Tibial nerve (tissue), 4 donors: ENCODE data around the gene NFX1. TPM values are rescaled to one million over a fixed set of nuclear protein-coding genes. Genes with fewer than 3 reads are reported as not detected.

Experiments
- DNase-seq, 2 donors: peaks; one replicate each; pipeline ENCODE4 v3.0.0-alpha.2; 2019; ENCODE audit warnings: low spot score in 2 of 2
- H3K27ac ChIP-seq, 4 donors: fragments of 200-600 bp; sonication (generic) in 3 of 4; one replicate each; pipeline ENCODE4 v1.5.1; 2017 to 2019; ENCODE audit warnings: mild to moderate bottlenecking in 1 of 4
- H3K27me3 ChIP-seq, 2 donors: fragments of 200-600 bp; sonication (generic) in 1 of 2; one replicate each; pipeline versions ENCODE4 v1.5.1 to v1.6.0; 2017 to 2019
- H3K36me3 ChIP-seq, 3 donors: fragments of 200-600 bp; sonication (generic); one replicate each; pipeline ENCODE4 v1.5.1; 2018 to 2019
- H3K4me1 ChIP-seq, 4 donors: fragments of 200-600 bp; sonication (generic) in 3 of 4; one replicate each; pipeline ENCODE4 v1.5.1; 2017 to 2019
- H3K4me3 ChIP-seq, 4 donors: fragments of 200-600 bp; sonication (generic) in 3 of 4; one replicate each; pipeline ENCODE4 v1.5.1; 2017 to 2019; ENCODE audit warnings: mild to moderate bottlenecking in 1 of 4, moderate library complexity in 1 of 4
- H3K9me3 ChIP-seq, 4 donors: fragments of 200-600 bp; sonication (generic) in 3 of 4; one replicate each; pipeline ENCODE4 v1.5.1; 2017 to 2019
- EP300 ChIP-seq, 2 donors: sonication (generic); formaldehyde crosslinking; IDR thresholded peaks; one replicate each; pipeline ENCODE4 v1.6.1; 2017; ENCODE audit warnings: antibody characterized with exemption in 2 of 2, mild to moderate bottlenecking in 1 of 2
- POLR2A ChIP-seq, 2 donors: fragments of 450-650 bp; IDR thresholded peaks; one replicate each; pipeline ENCODE4 v1.6.1; 2017; ENCODE audit warnings: antibody characterized with exemption in 2 of 2, mild to moderate bottlenecking in 2 of 2, moderate library complexity in 2 of 2
- WGBS, 2 donors: methylation state at CpG; one replicate each; pipeline ENCODE4 v1.1.5; 2018; 5-methylcytosine and 5-hydroxymethylcytosine counted together
- total RNA-seq, 4 donors: library from RNA; depleted of rRNA; stranded (reverse); fragments of >200 nt; gene quantifications; one replicate each; pipeline ENCODE4 v1.1.0, GENCODE V29; 2016
- TF ChIP-seq, protein P1 (sequence below), 5 experiments: fragments of 200-600 bp in 3 of 5; fragments of 450-650 bp in 2 of 5; sonication (generic) in 3 of 5; IDR thresholded peaks; one replicate each; pipeline ENCODE4 v1.5.1; 2016 to 2019; ENCODE audit warnings: antibody characterized with exemption in 5 of 5, mild to moderate bottlenecking in 3 of 5, moderate library complexity in 2 of 5

NFX1 gene
- total RNA-seq, 4 donors from 2014 or later = 35.2 to 45.9 (median 40.5) TPM

DNA sequence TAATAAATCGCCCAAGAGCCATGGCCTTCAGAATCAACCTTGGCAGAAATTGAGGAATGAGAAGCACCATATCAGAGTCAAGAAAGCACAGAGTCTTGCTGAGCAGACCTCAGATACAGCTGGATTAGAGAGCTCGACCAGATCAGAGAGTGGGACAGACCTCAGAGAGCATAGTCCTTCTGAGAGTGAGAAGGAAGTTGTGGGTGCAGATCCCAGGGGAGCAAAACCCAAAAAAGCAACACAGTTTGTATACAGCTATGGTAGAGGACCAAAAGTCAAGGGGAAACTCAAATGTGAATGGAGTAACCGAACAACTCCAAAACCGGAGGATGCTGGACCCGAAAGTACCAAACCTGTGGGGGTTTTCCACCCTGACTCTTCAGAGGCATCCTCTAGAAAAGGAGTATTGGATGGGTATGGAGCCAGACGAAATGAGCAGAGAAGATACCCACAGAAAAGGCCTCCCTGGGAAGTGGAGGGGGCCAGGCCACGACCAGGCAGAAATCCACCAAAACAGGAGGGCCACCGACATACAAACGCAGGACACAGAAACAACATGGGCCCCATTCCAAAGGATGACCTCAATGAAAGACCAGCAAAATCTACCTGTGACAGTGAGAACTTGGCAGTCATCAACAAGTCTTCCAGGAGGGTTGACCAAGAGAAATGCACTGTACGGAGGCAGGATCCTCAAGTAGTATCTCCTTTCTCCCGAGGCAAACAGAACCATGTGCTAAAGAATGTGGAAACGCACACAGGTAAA is 4.5 kb downstream of the NFX1 start:
- DNase-seq = no peak
- peaks cover 2 to 61% (median 3%) of the 10 kb centered on the region in 3 donors for H3K36me3 ChIP-seq
- no peak overlapping the region for H3K27ac ChIP-seq
- H3K4me3 ChIP-seq = no peak overlapping the region
- TF ChIP-seq POLR2A (IDR thresholded peaks at IDR 0.05) (no peak), EP300 (IDR thresholded peaks at IDR 0.05) (no peak)
- TF ChIP-seq, protein P1, sequence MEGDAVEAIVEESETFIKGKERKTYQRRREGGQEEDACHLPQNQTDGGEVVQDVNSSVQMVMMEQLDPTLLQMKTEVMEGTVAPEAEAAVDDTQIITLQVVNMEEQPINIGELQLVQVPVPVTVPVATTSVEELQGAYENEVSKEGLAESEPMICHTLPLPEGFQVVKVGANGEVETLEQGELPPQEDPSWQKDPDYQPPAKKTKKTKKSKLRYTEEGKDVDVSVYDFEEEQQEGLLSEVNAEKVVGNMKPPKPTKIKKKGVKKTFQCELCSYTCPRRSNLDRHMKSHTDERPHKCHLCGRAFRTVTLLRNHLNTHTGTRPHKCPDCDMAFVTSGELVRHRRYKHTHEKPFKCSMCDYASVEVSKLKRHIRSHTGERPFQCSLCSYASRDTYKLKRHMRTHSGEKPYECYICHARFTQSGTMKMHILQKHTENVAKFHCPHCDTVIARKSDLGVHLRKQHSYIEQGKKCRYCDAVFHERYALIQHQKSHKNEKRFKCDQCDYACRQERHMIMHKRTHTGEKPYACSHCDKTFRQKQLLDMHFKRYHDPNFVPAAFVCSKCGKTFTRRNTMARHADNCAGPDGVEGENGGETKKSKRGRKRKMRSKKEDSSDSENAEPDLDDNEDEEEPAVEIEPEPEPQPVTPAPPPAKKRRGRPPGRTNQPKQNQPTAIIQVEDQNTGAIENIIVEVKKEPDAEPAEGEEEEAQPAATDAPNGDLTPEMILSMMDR (IDR thresholded peaks at IDR 0.05) = no peak
- no peaks in the 10 kb centered on the region for H3K27me3 ChIP-seq
- H3K9me3 ChIP-seq = no peaks in the 10 kb centered on the region
- WGBS, 2 donors = 89 to 91% methylated on average over 12 of the region's 12 CpGs
- peaks cover 0 to 88% (median 41%) of the 10 kb centered on the region in 4 donors for H3K4me1 ChIP-seq

DNA sequence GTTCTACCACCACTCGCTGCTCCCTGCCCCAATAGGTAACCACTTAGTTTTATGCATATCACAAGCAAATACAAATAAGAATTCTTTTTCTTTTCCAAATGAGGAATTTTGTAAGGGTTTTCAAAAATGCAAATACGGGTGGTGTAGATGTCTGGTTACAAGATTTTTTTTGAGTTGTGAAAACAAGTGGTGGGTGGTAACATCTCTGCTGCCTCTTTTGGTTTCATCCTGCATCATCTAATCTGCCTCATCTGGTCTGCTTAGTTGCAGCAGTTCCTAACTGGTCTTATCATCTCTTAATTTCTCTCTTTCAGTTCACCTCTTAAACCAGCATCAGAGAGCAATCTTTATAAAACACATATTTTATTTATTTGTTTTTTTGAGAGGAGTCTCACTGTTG is 5.3 kb downstream of the NFX1 start:
- H3K36me3 ChIP-seq = peaks cover 2 to 68% (median 3%) of the 10 kb centered on the region in 3 donors
- WGBS, 2 donors = 83 to 88% methylated on average over 2 of the region's 2 CpGs
- no peak overlapping the region for H3K27ac ChIP-seq
- no peak for TF ChIP-seq POLR2A (IDR thresholded peaks at IDR 0.05)
- no peak for TF ChIP-seq EP300 (IDR thresholded peaks at IDR 0.05)
- TF ChIP-seq, protein P1 (IDR thresholded peaks at IDR 0.05) = no peak
- no peak overlapping the region for H3K4me3 ChIP-seq
- no peaks in the 10 kb centered on the region for H3K27me3 ChIP-seq
- no peak for DNase-seq
- H3K4me1 ChIP-seq = peaks cover 0 to 95% (median 41%) of the 10 kb centered on the region in 4 donors
- H3K9me3 ChIP-seq = no peaks in the 10 kb centered on the region

DNA sequence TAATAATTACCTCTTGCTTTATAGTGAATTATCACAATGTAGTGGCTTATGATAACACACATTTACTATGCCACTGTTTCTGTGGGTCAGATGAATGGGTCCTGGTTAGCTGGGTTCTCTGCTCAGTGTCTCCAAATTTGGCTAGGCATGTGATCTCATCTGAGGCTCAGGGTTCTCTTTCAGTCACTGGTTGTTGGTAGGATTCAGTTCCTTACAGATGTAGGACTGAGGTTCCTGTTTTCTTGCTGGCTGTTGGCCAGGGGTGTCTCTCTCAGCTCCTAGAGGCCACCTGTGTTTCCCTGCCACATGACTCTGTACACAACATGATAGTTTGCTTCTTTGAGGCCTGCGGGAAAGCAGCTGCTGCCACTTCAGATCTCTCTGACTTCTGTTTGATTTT is 7.1 kb downstream of the NFX1 start:
- Histone ChIP-seq H3K4me1 (peaks cover 0 to 81% (median 31%) of the 10 kb centered on the region in 4 donors), H3K4me3 (no peak overlapping the region), H3K9me3 (no peaks in the 10 kb centered on the region), H3K27me3 (no peaks in the 10 kb centered on the region), H3K36me3 (peaks cover 2 to 87% (median 5%) of the 10 kb centered on the region in 3 donors), H3K27ac (peak overlapping the region in 2 of 4 donors; percentile 4 to 59)
- 80 to 83% methylated on average over 1 of the region's 1 CpG for WGBS, 2 donors
- no peak for TF ChIP-seq POLR2A (IDR thresholded peaks at IDR 0.05)
- TF ChIP-seq, protein P1 (IDR thresholded peaks at IDR 0.05) = no peak
- TF ChIP-seq EP300 (IDR thresholded peaks at IDR 0.05) = peak in 1 of 2 donors; percentile 50
- DNase-seq = peak in 1 of 2 donors; percentile 38

DNA sequence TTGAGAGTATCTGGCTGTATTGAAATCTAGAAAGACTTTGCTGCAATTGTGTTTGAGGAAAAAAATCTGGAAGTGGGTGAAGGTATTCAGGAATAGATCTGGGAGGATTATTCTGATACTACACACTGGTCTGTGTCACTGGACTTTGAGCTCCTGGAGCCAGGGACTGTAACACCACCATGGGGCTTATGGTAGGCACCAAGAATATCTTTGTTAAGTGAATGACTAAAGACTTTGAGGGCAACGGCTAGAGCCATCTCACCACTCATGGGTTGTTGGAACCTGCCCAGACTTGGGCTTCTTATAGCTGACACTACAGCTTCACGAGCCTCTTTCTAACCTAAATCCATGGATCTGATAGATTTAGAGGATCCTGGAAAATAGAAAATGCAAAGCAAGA is 10.2 kb downstream of the NFX1 start:
- TF ChIP-seq, protein P1 (IDR thresholded peaks at IDR 0.05) = no peak
- TF ChIP-seq POLR2A (IDR thresholded peaks at IDR 0.05) (no peak), EP300 (IDR thresholded peaks at IDR 0.05) (no peak)
- H3K4me3 ChIP-seq = no peak overlapping the region
- peaks cover 0 to 52% (median 20%) of the 10 kb centered on the region in 4 donors for H3K4me1 ChIP-seq
- H3K27me3 ChIP-seq = no peaks in the 10 kb centered on the region
- H3K27ac ChIP-seq = no peak overlapping the region
- H3K36me3 ChIP-seq = peaks cover 2 to 100% (median 22%) of the 10 kb centered on the region in 3 donors
- WGBS, 2 donors = 79 to 92% methylated on average over 2 of the region's 2 CpGs
- H3K9me3 ChIP-seq = no peaks in the 10 kb centered on the region
- no peak for DNase-seq

DNA sequence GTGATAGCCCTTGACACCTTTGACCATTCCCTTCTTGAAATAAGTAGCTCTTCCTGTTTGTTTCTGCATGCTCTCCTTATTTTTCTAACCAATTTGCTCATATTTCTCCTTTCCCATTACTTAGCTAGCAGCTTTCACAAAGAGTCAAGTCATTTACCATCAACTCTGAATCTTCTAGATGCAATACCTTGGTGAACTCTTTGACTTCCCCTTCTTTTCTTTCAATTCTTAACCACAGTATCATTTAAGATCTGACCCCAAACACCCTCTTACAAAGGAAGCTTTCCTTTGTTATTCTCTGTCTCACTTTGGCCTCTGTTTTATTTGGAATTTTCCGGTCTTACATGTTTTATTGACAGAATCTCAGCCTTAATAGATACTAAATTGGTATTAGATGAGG is 14.0 kb downstream of the NFX1 start:
- Histone ChIP-seq H3K36me3 (peaks cover 0 to 100% (median 32%) of the 10 kb centered on the region in 3 donors), H3K27me3 (no peaks in the 10 kb centered on the region), H3K4me1 (peaks cover 0 to 15% (median under 1%) of the 10 kb centered on the region in 4 donors), H3K4me3 (no peak overlapping the region), H3K9me3 (no peaks in the 10 kb centered on the region), H3K27ac (no peak overlapping the region)
- DNase-seq = no peak
- no peak for TF ChIP-seq POLR2A (IDR thresholded peaks at IDR 0.05)
- no peak for TF ChIP-seq EP300 (IDR thresholded peaks at IDR 0.05)
- TF ChIP-seq, protein P1 (IDR thresholded peaks at IDR 0.05) = no peak
- WGBS, 2 donors = 92 to 96% methylated on average over 1 of the region's 1 CpG
